GM12892 (cell line): ENCODE measurements around the gene FAM187B.
A peak's percentile ranks its signal among the peaks of the same experiment; 100 is the strongest.
"Not testable (repeated sequence)": the region's sequence is repeated elsewhere in the genome, so short reads cannot be mapped to it uniquely, and the experiment has no call there.

Experiments
- DNase-seq: peaks from one replicate; pipeline ENCODE4 v3.0.0; 2011; ENCODE audit not compliant: insufficient read length
- FAIRE-seq: peaks from 2 replicates; lab custom pipeline; 2011; peaks lifted over from hg19 to GRCh38; lab: Jason Lieb, UNC
- POLR2A ChIP-seq: IDR thresholded peaks from 2 replicates; pipeline ENCODE4 v1.6.1; 2011; ENCODE audit warnings: low read depth, low read length, control low read depth
- POLR2AphosphoS5 ChIP-seq: IDR thresholded peaks from 2 replicates; pipeline ENCODE4 v1.6.1; 2011; ENCODE audit warnings: low read depth, low read length, control low read depth
- TAF1 ChIP-seq: IDR thresholded peaks from 2 replicates; pipeline ENCODE4 v1.6.1; 2011; ENCODE audit warnings: low read depth, mild to moderate bottlenecking, control low read depth, low read length, borderline replicate concordance

Gene FAM187B

GRCh38 chr19:35204799-35205732, 23.5 kb downstream of the FAM187B start:
- TF ChIP-seq POLR2AphosphoS5 = 0 out of 2 replicates have a peak, but pooled peaks have one; percentile 34
- TF ChIP-seq POLR2A = 0 out of 2 replicates have a peak, but pooled peaks have one; percentile 21
- no peak for TF ChIP-seq TAF1
- FAIRE-seq (peak; percentile 97), DNase-seq (no peak)

DNA sequence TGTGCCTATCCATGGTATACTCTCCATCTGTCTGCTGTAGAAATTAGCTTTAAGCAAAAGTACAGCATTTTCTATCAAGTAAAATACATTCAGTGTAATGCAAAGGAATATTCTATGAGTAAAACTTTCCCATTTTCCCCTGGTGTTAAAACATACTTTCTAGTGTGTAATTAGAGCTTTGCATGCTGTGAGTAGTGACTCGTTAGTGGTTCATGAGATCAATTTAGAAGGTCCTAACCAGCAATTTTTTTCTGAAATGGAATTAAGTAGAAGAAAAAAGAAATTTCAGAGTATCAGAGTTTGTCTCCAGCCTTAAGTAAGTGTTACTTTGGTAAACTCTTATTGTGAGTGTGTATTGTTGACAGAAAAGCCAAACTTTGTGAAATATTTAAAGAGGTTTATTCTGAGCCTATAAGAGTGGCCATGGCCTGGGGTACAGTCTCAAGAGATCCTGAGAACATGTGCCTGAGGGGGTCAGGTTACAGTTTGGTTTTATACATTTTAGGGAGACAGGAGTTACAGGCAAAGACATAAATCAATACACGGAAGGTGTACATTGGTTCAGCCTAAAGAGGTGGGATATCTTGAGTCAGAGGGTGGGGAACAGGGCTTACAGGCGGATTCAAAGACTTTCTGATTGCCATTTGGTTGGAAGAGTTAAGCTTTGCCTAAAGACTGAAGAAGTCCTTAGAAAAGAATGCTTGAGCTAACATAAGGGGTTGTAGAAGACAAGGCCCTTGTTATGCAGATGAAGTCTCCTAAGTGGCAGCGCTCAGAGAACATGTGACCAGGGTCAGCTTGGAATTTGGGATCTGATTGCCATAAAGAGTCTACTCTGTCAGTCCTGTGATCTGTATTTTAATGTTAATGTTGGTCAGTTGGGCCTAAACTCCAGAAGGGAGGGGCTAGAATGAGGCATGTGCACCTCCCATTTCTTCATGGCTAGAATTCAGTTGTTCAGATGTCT, 25.5 kb downstream of the FAM187B start:
- no peak for FAIRE-seq
- no peak for TF ChIP-seq POLR2AphosphoS5
- no peak for TF ChIP-seq TAF1
- TF ChIP-seq POLR2A = no peak
- no peak for DNase-seq

DNA sequence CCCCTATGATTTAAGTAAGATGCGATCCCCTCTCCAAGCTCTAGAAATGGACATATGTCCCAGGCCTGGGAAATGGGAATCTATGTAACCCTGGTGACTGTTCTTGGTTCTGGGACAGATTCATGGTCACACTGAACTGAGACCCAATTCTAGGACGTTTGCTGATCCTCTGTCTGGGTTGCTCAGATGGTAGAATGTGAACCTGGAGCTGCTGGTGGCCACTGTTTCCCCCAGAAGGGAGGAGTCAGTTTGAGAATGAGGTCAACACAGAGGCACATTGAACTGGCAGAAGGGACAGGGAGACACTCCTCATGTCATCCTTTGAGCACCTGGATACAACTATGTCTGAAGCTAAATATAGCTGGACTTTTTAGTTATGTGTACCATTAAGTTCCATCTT, 29.1 kb downstream of the FAM187B start:
- no peak for DNase-seq
- no peak for FAIRE-seq

GRCh38 chr19:35196861-35197260, 31.7 kb downstream of the FAM187B start:
- FAIRE-seq, DNase-seq: not testable (repeated sequence)

More for the DNA sequence above, 29.1 kb downstream of the FAM187B start:
- no peak for TF ChIP-seq POLR2AphosphoS5
- TF ChIP-seq TAF1 = no peak
- no peak for TF ChIP-seq POLR2A

DNA sequence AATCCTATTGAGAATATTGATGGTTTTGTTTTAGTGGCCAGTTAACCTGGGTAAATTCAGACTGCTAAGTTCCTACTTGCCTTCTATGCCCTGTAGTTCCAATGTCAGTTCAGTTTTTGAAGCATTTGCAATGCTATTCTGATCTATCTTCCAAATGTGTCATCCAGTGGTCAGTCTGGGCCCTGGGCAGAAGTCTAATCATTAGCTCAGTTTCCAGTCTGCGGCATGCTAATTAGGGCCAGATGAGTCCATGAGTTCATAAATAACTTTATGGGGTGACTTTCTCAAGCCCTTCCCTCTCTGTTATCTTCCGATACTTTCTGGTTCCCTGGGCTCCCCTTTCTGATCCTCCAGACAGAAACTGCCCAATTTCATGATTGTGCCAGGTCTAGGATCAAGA, 32.7 kb downstream of the FAM187B start:
- DNase-seq (no peak), FAIRE-seq (no peak)
- TF ChIP-seq POLR2A = no peak
- no peak for TF ChIP-seq POLR2AphosphoS5
- no peak for TF ChIP-seq TAF1

GRCh38 chr19:35194012-35194984, 34.2 kb downstream of the FAM187B start:
- FAIRE-seq (no peak), DNase-seq (no peak)
- TF ChIP-seq POLR2AphosphoS5 (no peak), TAF1 (no peak), POLR2A (no peak)

DNA sequence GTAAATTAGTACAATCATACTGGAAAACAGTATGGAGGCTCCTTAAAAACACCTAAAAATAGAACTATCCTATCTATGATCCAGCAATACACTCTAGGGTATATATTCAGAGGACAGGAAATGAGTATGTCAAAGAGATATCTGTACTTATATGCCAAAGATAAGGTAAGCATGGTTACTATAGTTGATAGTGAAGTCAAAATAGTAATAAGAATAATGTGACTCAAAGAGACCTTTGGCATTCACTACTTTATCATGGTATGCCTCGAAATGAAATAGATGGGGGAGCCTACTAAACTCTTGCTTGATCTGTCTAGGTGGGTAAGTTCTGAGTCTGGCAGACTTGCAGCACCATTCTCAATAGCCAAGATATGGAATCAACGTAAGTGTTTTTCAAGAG, 43.7 kb downstream of the FAM187B start:
- no peak for TF ChIP-seq POLR2A
- no peak for TF ChIP-seq TAF1
- TF ChIP-seq POLR2AphosphoS5 = no peak
- no peak for DNase-seq
- no peak for FAIRE-seq

GRCh38 chr19:35184267-35184666, 44.3 kb downstream of the FAM187B start:
- FAIRE-seq (no peak), DNase-seq (no peak)
- TF ChIP-seq POLR2AphosphoS5 (no peak), POLR2A (no peak), TAF1 (no peak)

DNA sequence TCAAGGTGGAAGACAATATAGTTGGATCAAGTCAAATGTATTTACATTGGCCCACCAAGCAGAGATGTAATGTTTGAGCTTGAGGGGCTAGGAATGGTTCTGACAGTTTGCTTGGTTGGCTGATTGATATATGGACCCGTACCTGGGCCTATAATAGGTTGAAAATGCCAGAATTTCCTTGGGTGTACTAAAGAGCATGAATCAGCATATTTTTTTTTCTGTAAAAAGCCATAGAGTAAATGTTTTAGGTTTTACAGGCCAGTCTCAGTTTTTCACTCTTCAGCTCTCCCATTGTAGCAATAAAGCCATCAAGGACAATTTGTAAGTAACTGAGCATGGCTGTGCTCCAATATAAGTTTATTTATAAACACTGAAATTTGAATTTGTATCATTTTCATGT, 47.2 kb downstream of the FAM187B start:
- DNase-seq (no peak), FAIRE-seq (no peak)
- TF ChIP-seq TAF1 (no peak), POLR2AphosphoS5 (no peak), POLR2A (no peak)

DNA sequence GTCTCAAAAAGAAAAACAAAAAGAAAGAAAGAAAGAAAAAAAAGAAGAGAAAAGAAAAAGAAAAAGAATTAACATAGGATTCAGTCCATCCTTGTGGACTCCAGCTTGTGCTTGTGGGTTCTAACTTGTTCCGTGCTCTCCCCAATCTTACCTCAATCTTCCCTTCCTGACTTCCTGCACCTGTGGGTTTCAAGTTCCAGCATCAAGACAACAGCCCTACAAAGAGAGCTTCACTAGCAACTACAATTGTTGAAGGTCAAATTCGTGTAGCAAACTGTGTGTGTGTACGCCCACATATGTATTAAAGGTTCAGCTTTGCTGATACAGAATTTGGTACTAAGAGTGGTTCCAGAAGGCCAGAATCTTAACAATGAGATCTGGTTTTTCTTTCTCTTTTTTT, 48.7 kb downstream of the FAM187B start:
- no peak for TF ChIP-seq TAF1
- no peak for TF ChIP-seq POLR2AphosphoS5
- no peak for TF ChIP-seq POLR2A
- no peak for DNase-seq
- FAIRE-seq = no peak

DNA sequence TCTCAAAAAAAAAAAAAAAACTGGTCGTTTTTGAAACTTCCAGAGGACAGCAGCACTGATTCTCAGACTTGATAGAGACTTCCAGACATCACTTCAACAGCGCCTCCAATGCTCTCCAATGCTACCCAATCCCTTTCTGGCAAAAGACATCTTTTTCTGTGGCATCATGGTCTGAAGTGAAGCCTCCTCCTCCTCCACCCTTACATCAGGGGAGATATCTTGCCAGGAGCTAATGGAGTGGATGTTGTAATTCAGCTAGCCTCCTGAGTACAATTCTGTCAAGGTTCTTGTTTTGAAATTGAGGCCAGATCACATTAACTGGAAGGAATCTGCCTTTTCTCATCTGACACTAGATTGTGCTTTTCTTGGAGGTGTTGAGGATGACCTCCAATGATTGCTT, 49.8 kb downstream of the FAM187B start:
- FAIRE-seq (no peak), DNase-seq (no peak)
- no peak for TF ChIP-seq TAF1
- no peak for TF ChIP-seq POLR2AphosphoS5
- TF ChIP-seq POLR2A = no peak
